Activated gamma-delta T cell treated with anti-CD3 and anti-CD28 coated beads, Interleukin-2, amount 50 U/mL, for 16 hours (primary cell): ENCODE data around the gene RNASE7.
"Not testable (repeated sequence)": the region's sequence is repeated elsewhere in the genome, so short reads cannot be mapped to it uniquely, and the experiment has no call there.

Source experiments
- DNase-seq: peaks from one replicate; pipeline ENCODE4 v3.0.0-alpha.2; 2020; ENCODE audit warnings: low read depth

Gene RNASE7

GRCh38 chr14:21041676-21042433, at the start of gene RNASE7:
Gene RNASE7, plus strand, starts transcription at chr14:21042362. Its CDS starts 631 bp downstream, at chr14:21042993.
- DNase-seq, result no peak

- no peak for DNase-seq
Observed at GRCh38 chr14:20996521-20996920, 45.6 kb upstream of the RNASE7 start.

- no peak for DNase-seq
Observed at GRCh38 chr14:20997115-20997514, 45.0 kb upstream of the RNASE7 start.

GRCh38 chr14:20997564-20997963, 44.6 kb upstream of the RNASE7 start:
- DNase-seq, result no peak

- DNase-seq, result no peak
Observed at GRCh38 chr14:20998139-20998538, 44.0 kb upstream of the RNASE7 start.

- no peak for DNase-seq
Observed at GRCh38 chr14:20998674-20999366, 43.3 kb upstream of the RNASE7 start, which contains the start of gene SLC39A2. Gene SLC39A2, plus strand, starts transcription at chr14:20999293. Its CDS starts 154 bp downstream, at chr14:20999447.

- no peak for DNase-seq
Observed at GRCh38 chr14:20999591-20999990, 42.6 kb upstream of the RNASE7 start.

GRCh38 chr14:21001218-21001617, 40.9 kb upstream of the RNASE7 start:
- DNase-seq, result no peak

GRCh38 chr14:21003788-21004346, 38.3 kb upstream of the RNASE7 start:
- DNase-seq, result no peak

- not testable (repeated sequence) for DNase-seq
Observed at GRCh38 chr14:21009721-21010120, 32.4 kb upstream of the RNASE7 start.

- DNase-seq, result no peak
Observed at GRCh38 chr14:21011136-21011535, 31.0 kb upstream of the RNASE7 start.

GRCh38 chr14:21014761-21015190, 27.4 kb upstream of the RNASE7 start:
- peak; percentile 75 for DNase-seq

GRCh38 chr14:21015312-21015711, 26.9 kb upstream of the RNASE7 start:
- no peak for DNase-seq

GRCh38 chr14:21016413-21017190, 25.6 kb upstream of the RNASE7 start:
- no peak for DNase-seq

- no peak for DNase-seq
Observed at GRCh38 chr14:21017528-21018245, 24.5 kb upstream of the RNASE7 start.

GRCh38 chr14:21018286-21018685, 23.9 kb upstream of the RNASE7 start:
- DNase-seq, result no peak

GRCh38 chr14:21018781-21019180, 23.4 kb upstream of the RNASE7 start:
- DNase-seq, result no peak

- no peak for DNase-seq
Observed at GRCh38 chr14:21019366-21019765, 22.8 kb upstream of the RNASE7 start.

- DNase-seq, result no peak
Observed at GRCh38 chr14:21020977-21021545, 21.1 kb upstream of the RNASE7 start.

GRCh38 chr14:21022686-21023085, 19.5 kb upstream of the RNASE7 start:
- no peak for DNase-seq

- DNase-seq, result no peak
Observed at GRCh38 chr14:21023174-21023573, 19.0 kb upstream of the RNASE7 start.
